Measurements from ENCODE around the gene GLT6D1. TPM values are rescaled to one million over a fixed set of nuclear protein-coding genes. Genes with fewer than 3 reads are reported as not detected.

Gene GLT6D1
- total and polyA plus RNA-seq, 2 donors (not counting 3 experiments of a cell fraction or from before 2014, with no cell fraction given): not detected

- DNase-seq (ENCODE audit: low read depth, low spot score) (no peak), FAIRE-seq (no peak)
- BruUV-seq (replicated peaks): no TSS peak
- no peak overlapping the region for H3K27ac ChIP-seq (ENCODE audit: insufficient read depth, low read depth, low read length)
- no peak for TF ChIP-seq POLR2A (IDR thresholded peaks at IDR 0.05; ENCODE audit: low read depth, low read length)
- TF ChIP-seq GATA2 (IDR thresholded peaks at IDR 0.05; ENCODE audit: insufficient read depth, insufficient read length, low read depth, low read length): no peak
- no peak for TF ChIP-seq EZH2 (IDR thresholded peaks at IDR 0.05; ENCODE audit: borderline replicate concordance, low read depth, low read length, severe bottlenecking)
- TF ChIP-seq POLR2AphosphoS5 (IDR thresholded peaks at IDR 0.05; ENCODE audit: insufficient read depth, low read depth, low read length): no peak
- no peak for TF ChIP-seq MYC (IDR thresholded peaks at IDR 0.05; ENCODE audit: low read depth, low read length)
- no peak for TF ChIP-seq CTCF (IDR thresholded peaks at IDR 0.05; ENCODE audit: extremely low read depth in 1 of 2, insufficient read depth in 1 of 2, low read depth in 1 of 2, low read length in 2 of 2)
- TF ChIP-seq FOS (IDR thresholded peaks at IDR 0.05; ENCODE audit: borderline replicate concordance, insufficient read depth, low read length): no peak
- no peak for TF ChIP-seq JUN (IDR thresholded peaks at IDR 0.05; ENCODE audit: borderline replicate concordance, insufficient read depth, insufficient read length, low read depth)
- TF ChIP-seq MAX (IDR thresholded peaks at IDR 0.05; ENCODE audit: insufficient read depth, insufficient read length): no peak
- no peaks in the 10 kb centered on the region for H3K4me1 ChIP-seq (ENCODE audit: control insufficient read depth, extremely low read depth, insufficient read depth, low read length)
- no peaks in the 10 kb centered on the region for H3K36me3 ChIP-seq (ENCODE audit: control insufficient read depth in 2 of 2, extremely low read depth in 1 of 2, insufficient read depth in 2 of 2, low read length in 2 of 2)
- H3K9ac ChIP-seq (replicated peaks; ENCODE audit: extremely low read depth, insufficient read depth, low read length): no peak overlapping the region
- H3K79me2 ChIP-seq (ENCODE audit: control insufficient read depth, insufficient read depth, low read length): no peaks in the 10 kb centered on the region
- ChIA-PET CTCF (interaction anchor here (0.6 to 0.7 kb wide), 2 partner anchors 10 to 347 kb away, joined by 3 read pairs; no protein-coding TSS in a partner anchor), POLR2A (no interaction called here)
- no peak overlapping the region for H3K4me2 ChIP-seq (ENCODE audit: insufficient read depth, low read length)
- no peaks in the 10 kb centered on the region for H4K20me1 ChIP-seq (replicated peaks; ENCODE audit: control insufficient read depth, extremely low read depth, insufficient read depth, low read length)
- no peaks in the 10 kb centered on the region for H3K9me3 ChIP-seq (replicated peaks; ENCODE audit: control insufficient read depth, insufficient read depth, low read length)
- H3K9me1 ChIP-seq (replicated peaks; ENCODE audit: control insufficient read depth, extremely low read depth, insufficient read depth, low read length): no peaks in the 10 kb centered on the region
- intact Hi-C loops (cut with micrococcal nuclease) (no loop called here), dilution Hi-C loops (cut with MboI; ENCODE audit: extremely low pct_ligation_motif_present, low sequenced_read_pairs) (no loop called here)
- no peak overlapping the region for H2AFZ ChIP-seq (ENCODE audit: low read depth, low read length)
- no peak overlapping the region for H3K4me3 ChIP-seq (replicated peaks in 1 of 3; ENCODE audit: insufficient read depth in 1 of 3, low read depth in 1 of 3, low read length in 3 of 3)
- no peaks in the 10 kb centered on the region for H3K27me3 ChIP-seq (ENCODE audit: control insufficient read depth in 2 of 2, insufficient read depth in 2 of 2, low read length in 2 of 2)
Measured at GRCh38 chr9:135612981-135613910, 26.1 kb downstream of the GLT6D1 start.
